Endometrial microvascular endothelial cells (primary cell): Measurements from ENCODE around the gene NOP53. TPM values are rescaled to one million over a fixed set of nuclear protein-coding genes. Genes with fewer than 3 reads are reported as not detected.
"Not testable (repeated sequence)": the region's sequence is repeated elsewhere in the genome, so short reads cannot be mapped to it uniquely, and the experiment has no call there.

ENCODE experiments used
- in situ Hi-C: cut with HindIII; loops from 2 replicates; pipeline ENCODE4 v1.10.0; 2017; ENCODE audit warnings: low sequenced_read_pairs, low pct_unique_long_range_greater_than_20kb; ENCODE audit errors: inconsistent ontology term
- total RNA-seq: library from RNA; depleted of rRNA; stranded (reverse); fragments of >200 nt; gene quantifications from one replicate; pipeline ENCODE4 v1.2.3, GENCODE V29; 2015; ENCODE audit errors: inconsistent ontology term

Gene NOP53
- total RNA-seq, 1 donor from 2014 or later, result 149 TPM

GRCh38 chr19:47797996-47798903 is 52.9 kb downstream of the NOP53 start:
- in situ Hi-C loops, result no loop called here

- in situ Hi-C loops, result no loop called here
Observed at GRCh38 chr19:47798904-47799266, 53.5 kb downstream of the NOP53 start.

- in situ Hi-C loops, result no loop called here
Observed at GRCh38 chr19:47801270-47801669, 55.9 kb downstream of the NOP53 start.

- in situ Hi-C loops, result no loop called here
Observed at GRCh38 chr19:47802521-47803043, 57.2 kb downstream of the NOP53 start.

GRCh38 chr19:47803148-47803547 is 57.8 kb downstream of the NOP53 start:
- in situ Hi-C loops, result not testable (repeated sequence)

GRCh38 chr19:47803671-47804070 is 58.3 kb downstream of the NOP53 start:
- in situ Hi-C loops, result not testable (repeated sequence)

GRCh38 chr19:47804451-47804850 is 59.1 kb downstream of the NOP53 start, which contains the start of gene TPRX1:
Gene TPRX1, minus strand, starts transcription at chr19:47804551. Its CDS starts 12 bp downstream, at chr19:47804539.
- in situ Hi-C loops, result not testable (repeated sequence)

GRCh38 chr19:47805313-47805712 is 60.0 kb downstream of the NOP53 start:
- in situ Hi-C loops, result no loop called here

- in situ Hi-C loops, result no loop called here
Observed at GRCh38 chr19:47806435-47806834, 61.1 kb downstream of the NOP53 start.

Other genes starting within 250 kb of the NOP53 start
- gene NAPA, start 230.5 kb upstream of the NOP53 start, total RNA-seq, result 138 TPM
- gene ZNF541, start 172.4 kb upstream of the NOP53 start, total RNA-seq, result not detected
- gene BICRA, start 136.4 kb upstream of the NOP53 start, total RNA-seq, result 2.6 TPM
- gene EHD2, start 32.1 kb upstream of the NOP53 start, total RNA-seq, result 205 TPM
- 718 TPM for gene SELENOW, start 33.2 kb downstream of the NOP53 start, total RNA-seq
- not detected for gene TPRX1, start 59.0 kb downstream of the NOP53 start, total RNA-seq
- gene CRX, start 76.4 kb downstream of the NOP53 start, total RNA-seq, result not detected
- gene TPRX2, start 113.7 kb downstream of the NOP53 start, total RNA-seq, result not detected
- not detected for gene SULT2A1, start 140.8 kb downstream of the NOP53 start, total RNA-seq
- not detected for gene BSPH1, start 246.6 kb downstream of the NOP53 start, total RNA-seq
- gene ELSPBP1, start 249.1 kb downstream of the NOP53 start, total RNA-seq, result not detected